Coronary artery (tissue), 2 donors: Measurements from ENCODE around the gene SERPINA3.
"Not testable (repeated sequence)": the region's sequence is repeated elsewhere in the genome, so short reads cannot be mapped to it uniquely, and the experiment has no call there.

Experiments used
- DNase-seq: peaks from one replicate; pipeline ENCODE4 v3.0.0-alpha.2; 2017; ENCODE audit warnings: low spot score
- H3K27ac ChIP-seq, 2 donors: fragments of 200-600 bp; sonication (generic); one replicate each; pipeline ENCODE4 v1.5.1; 2016 to 2019
- H3K4me3 ChIP-seq: fragments of 200-600 bp; sonication (generic); 2 replicates; pipeline ENCODE4 v1.5.1; 2016; ENCODE audit warnings: mild to moderate bottlenecking, moderate library complexity
- TF ChIP-seq, protein P1 (sequence below): fragments of 200-600 bp; sonication (generic); IDR thresholded peaks from one replicate; pipeline ENCODE4 v1.5.1; 2019; ENCODE audit warnings: antibody characterized with exemption

The SERPINA3 gene

DNA sequence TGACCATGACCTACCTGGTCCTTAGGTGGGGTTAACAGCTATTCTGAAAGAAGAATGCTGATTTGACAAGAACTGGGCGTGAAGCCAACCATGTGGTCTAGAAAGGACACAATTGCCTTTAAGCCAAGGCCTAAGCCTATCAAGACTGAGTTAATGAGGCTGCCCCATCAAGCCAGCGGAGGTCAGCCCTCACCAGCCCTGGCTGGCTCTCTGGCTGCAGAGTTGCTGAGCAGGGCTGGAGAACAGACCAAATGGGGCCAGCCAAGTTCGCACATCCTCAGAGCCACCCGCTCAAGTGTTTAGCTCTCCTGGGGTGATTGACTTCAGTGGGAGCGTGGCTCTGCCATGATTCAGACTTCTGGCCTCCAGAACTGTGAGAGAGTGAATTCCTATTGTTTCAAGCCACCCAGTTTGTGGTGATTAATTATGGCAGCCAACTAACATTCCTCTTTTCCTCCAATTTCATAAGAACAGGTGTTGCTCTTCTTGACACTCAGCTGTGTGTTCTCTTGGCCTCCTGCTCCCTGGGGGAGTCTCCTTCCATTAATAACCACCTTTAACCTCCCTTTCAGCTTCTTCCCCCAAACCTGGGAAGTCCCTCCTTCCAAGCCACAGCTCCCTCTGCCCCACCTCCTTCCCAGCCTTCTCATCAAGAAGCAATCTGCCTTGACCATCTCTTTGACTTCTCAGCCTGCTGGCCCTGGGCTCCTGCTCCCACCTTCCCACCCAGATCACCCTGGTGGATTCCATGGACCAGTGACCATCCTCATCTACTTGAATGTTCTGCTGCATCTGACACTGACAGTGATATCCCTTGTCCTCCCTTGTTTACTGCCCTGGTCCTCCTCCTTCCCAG is 36.2 kb upstream of the SERPINA3 start:
- TF ChIP-seq, protein P1, sequence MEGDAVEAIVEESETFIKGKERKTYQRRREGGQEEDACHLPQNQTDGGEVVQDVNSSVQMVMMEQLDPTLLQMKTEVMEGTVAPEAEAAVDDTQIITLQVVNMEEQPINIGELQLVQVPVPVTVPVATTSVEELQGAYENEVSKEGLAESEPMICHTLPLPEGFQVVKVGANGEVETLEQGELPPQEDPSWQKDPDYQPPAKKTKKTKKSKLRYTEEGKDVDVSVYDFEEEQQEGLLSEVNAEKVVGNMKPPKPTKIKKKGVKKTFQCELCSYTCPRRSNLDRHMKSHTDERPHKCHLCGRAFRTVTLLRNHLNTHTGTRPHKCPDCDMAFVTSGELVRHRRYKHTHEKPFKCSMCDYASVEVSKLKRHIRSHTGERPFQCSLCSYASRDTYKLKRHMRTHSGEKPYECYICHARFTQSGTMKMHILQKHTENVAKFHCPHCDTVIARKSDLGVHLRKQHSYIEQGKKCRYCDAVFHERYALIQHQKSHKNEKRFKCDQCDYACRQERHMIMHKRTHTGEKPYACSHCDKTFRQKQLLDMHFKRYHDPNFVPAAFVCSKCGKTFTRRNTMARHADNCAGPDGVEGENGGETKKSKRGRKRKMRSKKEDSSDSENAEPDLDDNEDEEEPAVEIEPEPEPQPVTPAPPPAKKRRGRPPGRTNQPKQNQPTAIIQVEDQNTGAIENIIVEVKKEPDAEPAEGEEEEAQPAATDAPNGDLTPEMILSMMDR = no peak
- H3K27ac ChIP-seq = no peak overlapping the region
- H3K4me3 ChIP-seq = no peak overlapping the region
- peak; percentile 33 for DNase-seq

DNA sequence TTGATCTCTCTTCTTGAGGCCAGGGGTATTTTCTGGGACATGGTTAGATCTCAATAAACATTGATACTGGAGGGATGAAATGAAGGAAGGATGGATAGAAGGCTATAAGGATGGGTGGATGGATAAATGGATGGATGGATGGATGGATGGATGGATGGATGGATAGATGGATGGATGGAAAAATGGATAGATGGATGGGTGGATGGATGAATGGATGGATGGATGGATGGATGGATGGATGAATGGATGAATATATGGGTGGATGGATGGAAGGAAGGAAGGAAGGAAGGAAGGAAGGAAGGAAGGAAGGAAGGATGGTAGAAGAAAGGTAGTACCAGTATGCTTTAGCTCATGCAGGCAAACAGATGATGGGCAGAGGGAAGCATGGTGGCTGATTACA is 34.7 kb upstream of the SERPINA3 start:
- H3K27ac ChIP-seq, DNase-seq, H3K4me3 ChIP-seq: not testable (repeated sequence)

DNA sequence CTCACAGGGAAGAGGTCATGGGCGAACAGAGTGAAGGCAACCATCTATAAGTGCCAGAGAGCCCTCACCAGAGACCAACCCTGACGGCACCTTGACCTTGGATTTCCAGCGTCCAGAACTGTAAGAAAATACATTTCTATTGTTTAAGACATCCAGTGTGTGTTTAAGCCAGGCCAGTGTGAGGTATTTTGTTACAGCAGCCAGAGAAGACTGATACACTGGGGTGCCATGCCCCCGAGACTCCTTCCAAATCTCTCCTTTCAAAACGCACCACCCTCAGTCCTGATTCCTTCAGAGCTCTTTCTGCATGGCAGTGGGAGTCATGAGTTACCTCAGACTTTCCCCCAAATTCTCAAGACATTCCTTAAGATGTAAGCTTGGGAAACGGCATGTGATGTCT is 33.5 kb upstream of the SERPINA3 start:
- no peak for DNase-seq
- TF ChIP-seq, protein P1 = no peak
- Histone ChIP-seq H3K27ac (no peak overlapping the region), H3K4me3 (no peak overlapping the region)

DNA sequence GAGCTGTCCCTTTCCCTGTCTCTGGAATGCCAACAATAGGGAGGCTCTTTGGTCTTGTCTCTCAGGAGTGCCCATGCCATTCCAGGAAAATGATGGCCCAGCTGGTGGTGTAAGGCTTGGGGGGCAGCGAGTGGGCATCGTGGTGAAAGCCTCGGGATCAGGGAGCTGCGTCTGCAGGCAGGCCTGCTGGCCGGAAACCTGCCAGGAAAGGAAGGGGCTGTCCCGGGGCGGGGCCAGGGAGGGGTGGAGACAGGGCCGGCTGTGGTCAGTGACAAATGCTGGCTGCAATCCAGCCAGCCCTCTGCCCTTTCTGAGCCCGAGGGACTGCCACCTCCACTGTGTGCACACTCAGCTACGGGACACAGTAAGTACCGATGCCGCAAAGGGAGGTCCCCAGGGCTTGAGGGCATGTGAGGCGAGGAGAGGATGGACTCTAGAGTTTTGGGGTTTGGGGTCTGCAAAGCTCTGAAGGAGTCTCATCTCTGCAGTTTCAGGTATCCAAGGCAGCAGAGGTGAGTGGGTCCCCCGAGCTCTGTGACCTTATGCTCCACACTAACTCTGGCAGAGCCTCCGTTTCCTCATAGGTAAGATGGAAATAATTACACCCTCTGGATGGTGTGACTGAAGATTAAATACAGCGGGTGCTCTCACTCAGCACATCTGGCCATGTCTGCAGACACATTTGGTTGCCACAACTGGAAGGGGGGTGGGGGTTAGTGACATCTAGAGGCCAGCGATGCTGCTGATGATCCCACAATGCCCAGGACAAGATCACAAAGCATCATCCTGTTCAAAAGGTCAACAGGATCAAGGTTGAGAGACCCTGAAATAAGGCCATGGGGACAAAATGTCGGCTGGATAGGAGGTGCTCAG is 30.8 kb upstream of the SERPINA3 start, which contains the start of gene SERPINA5:
SERPINA5 (plus strand) TSS at position 300 of the 873 bp plus-strand sequence. CDS start 5,937 bp downstream, outside the sequence.
- peak within 1 kb of the TSS in 1 of 2 donors; percentile 68 for H3K27ac ChIP-seq
- peak within 1 kb of the TSS; percentile 6 for H3K4me3 ChIP-seq
- no peak for DNase-seq
- TF ChIP-seq, protein P1 = no peak

DNA sequence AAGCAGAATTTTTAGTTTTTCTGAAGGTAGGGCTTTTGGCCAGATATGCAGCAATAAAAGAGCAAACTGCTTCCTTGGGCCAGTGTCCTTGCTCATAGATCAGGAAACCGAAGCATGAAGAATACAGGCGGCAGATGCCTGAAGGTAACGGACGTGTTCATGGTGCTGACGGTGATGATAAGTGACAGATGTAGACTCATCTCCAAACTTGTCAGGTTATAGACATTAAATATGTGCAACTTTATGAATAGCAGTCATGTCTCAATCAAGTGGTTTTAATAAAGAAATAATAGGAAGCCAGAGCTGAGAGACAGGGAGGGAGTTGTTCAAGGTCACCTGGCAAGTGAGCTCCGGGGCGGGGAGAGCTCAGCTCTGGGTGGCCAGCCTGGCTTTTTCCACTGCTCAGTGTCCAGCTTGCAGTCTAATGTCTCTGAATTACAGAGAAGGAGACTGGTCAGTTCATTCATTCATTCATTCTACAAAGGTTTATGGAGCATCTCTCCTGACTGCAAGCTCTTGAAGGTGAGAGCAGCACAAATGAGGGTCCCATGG is 29.9 kb upstream of the SERPINA3 start:
- Histone ChIP-seq H3K27ac (peak overlapping the region in 1 of 2 donors; percentile 68), H3K4me3 (peak overlapping the region; percentile 6)
- no peak for DNase-seq
- TF ChIP-seq, protein P1 = no peak

DNA sequence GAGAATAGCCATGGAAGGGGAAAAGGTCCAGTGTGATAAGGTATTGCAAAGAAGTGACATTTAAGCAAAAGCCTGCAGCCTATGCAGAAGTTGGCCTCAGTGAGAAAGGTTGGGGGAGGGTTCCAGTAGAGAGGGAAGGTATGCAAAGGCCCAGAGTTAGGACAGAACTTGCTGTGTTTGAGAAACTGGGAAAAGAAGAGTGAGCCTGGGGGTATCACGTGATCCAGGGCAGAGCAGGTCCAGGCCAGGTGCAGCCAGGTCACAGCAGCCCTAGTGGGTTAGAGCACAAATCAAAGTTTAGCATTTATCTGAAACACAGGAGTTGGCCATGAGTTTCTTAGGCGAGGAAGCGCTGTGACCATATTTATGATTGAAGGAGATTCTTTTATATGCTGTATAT is 29.3 kb upstream of the SERPINA3 start:
- H3K27ac ChIP-seq = no peak overlapping the region
- DNase-seq = no peak
- TF ChIP-seq, protein P1 = no peak
- no peak overlapping the region for H3K4me3 ChIP-seq

DNA sequence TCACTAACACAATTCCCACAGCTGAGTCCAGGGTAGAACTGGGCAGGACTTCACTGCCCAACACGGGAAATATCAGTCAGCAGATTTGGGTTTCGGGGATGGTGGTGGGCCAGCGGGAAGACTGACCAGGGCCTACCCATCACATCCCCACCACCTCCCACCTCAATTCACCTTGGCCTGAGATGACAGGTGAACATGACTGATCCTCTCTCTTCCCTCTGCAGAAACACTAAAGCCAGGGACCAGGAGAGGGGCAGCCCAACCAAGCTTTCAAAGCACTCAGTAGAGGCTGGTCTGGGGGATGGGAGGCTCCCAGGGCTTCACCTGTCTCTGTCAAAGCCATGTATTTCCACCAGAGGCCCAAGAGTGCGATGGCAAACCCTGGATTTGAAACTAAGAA is 28.6 kb upstream of the SERPINA3 start:
- H3K27ac ChIP-seq = no peak overlapping the region
- H3K4me3 ChIP-seq = no peak overlapping the region
- TF ChIP-seq, protein P1 = no peak
- DNase-seq = no peak
